Inflammatory macrophage (primary cell): ENCODE measurements around the gene ZNF146.
"Not testable (repeated sequence)": the region's sequence is repeated elsewhere in the genome, so short reads cannot be mapped to it uniquely, and the experiment has no call there.

Experiments used
- DNase-seq, 2 donors: peaks; one replicate each; pipeline ENCODE4 v3.0.0-alpha.2; 2020 to 2022

Gene ZNF146

DNA sequence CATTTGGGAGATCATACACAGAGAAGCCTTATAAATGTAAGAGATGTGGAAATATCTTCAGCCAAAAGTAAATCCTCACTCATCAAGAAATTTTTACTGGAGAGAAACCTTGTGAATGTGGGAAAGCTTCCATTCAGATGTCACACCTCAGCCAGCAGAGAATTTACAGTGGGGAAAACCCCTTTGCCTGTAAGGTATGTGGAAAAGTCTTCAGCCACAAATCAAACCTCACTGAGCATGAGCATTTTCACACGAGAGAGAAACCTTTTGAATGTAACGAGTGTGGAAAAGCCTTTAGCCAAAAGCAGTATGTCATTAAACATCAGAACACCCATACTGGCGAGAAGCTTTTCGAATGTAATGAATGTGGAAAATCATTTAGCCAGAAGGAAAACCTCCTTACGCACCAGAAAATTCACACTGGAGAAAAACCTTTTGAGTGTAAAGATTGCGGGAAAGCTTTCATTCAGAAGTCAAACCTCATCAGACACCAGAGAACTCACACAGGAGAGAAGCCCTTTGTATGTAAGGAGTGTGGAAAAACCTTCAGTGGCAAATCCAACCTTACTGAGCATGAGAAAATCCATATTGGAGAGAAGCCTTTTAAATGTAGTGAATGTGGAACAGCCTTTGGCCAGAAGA, 21.5 kb downstream of the ZNF146 start:
- no peak for DNase-seq

DNA sequence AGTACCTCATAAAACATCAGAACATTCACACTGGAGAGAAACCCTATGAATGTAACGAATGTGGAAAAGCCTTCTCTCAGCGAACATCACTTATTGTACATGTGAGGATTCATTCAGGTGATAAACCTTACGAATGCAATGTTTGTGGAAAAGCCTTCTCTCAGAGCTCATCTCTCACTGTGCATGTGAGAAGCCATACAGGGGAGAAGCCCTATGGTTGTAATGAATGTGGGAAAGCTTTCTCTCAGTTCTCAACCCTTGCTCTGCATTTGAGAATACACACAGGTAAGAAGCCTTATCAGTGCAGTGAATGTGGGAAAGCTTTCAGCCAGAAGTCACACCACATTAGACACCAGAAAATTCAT, 22.0 kb downstream of the ZNF146 start:
- no peak for DNase-seq

DNA sequence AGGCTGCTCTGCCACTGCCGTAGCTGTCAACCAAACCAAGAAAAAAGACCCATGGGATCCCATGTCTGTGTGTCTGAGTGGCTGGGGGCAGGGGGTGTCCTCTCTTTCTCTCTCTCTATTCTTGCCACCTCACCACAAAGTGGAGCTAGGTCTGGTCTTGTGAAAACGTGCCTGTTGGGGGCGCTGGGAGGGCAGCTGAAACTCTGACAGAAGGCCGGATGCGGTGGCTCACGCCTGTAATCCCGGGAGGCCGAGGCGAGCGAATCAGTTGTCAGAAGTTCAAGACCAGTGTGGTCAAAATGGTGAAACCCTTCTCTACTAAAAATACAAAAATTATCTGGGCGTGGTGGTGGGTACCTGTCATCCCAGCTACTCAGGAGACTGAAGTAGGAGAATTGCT, 29.2 kb downstream of the ZNF146 start:
- DNase-seq: no peak

DNA sequence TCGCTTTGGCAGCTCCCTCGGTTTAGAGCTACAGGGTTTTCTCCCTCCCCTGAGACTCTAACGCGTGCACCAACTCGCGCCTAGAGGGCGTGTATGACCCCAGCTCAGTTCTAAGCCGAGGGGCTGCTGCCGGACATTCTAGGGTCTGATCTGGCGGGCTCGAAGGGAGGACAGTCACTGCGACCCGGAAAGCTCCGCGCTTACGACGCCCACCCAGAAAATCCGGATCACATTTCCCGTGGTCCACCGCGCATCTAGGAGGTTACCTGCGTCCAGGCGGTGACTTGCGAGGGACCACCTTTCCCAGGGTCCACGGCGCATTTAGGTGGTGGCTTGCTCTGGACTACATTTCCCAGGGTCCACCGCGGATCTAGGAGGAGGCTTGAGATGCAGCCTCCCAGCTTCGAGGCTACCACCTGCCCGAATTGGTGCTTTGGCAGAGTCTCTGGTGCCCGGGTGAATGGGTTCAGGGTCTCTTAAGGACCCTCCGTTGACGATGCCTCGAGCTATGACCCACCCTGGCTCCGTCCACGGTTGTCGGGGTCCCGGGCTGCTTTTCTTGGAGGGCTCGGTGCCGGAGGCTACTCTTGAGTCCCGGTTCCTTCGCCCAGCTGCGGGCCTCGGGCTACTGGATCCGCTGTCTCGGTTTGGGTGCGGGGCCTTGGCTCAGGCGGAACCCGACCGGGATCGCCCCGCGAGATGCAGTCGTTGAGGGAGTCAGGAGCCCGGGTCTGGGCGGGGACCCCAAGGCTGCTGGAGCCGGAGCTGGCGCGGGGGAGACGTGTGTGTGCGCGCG, 30.5 kb downstream of the ZNF146 start:
- no peak for DNase-seq

DNA sequence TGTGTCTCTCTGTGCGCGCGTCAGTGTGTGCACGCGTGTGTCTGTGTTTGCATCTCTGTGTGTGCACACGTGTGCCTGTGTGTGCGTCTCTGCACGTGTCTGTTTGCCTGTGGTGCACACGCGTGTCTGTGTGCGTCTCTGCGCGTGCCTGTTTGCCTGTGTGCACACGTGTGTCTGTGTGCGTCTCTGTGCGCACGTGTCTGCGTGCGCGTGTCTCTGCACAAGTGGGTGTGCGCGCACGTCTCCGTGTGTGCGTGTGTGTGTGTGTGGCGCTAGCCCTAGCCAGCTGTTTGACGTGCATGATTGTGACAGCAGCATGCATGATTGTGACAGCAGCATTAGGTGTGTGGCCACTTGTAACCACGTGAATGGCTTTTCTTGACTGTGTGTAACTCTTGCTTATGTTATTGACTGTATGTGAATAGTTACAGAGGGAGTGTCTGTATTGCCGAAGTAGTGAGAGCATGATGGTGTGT, 31.1 kb downstream of the ZNF146 start:
- DNase-seq: no peak

DNA sequence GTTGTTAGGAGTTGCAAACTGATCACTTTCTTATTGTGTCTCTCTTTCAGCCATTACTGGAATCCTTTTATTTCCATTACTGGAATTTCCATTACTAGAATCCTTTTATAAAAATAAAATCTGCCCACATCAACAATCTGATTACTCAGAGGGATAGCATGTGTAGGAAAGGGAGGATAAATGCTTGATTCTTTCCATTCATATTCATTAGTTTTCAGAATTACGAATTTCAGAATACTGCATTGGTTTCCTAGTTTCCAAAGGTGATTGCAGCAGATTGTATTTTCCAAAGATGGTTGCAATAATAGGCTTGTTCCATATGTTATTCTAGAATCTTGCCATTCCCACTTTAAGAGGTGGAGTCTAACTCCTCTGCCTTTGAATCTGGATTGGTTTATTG, 37.1 kb downstream of the ZNF146 start:
- no peak for DNase-seq

DNA sequence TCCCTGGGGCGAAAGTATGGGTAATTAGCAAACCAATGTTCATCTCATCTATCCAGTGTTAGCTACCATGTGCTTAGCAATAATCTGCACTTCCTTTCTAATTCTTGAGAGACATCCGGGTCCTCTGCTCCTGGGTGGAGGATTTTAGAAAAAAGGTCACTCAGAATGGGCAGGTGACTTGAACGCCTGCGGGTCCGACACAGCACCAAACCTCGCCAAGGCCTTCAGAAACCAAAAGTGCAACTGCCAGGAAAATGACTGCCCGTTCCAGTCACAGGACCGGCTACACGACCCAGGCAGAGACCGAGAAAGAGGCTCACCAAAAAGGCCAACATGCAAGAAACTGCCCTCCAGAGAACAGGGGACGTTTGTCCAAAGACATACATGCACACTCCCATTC, 39.9 kb downstream of the ZNF146 start:
- no peak for DNase-seq

DNA sequence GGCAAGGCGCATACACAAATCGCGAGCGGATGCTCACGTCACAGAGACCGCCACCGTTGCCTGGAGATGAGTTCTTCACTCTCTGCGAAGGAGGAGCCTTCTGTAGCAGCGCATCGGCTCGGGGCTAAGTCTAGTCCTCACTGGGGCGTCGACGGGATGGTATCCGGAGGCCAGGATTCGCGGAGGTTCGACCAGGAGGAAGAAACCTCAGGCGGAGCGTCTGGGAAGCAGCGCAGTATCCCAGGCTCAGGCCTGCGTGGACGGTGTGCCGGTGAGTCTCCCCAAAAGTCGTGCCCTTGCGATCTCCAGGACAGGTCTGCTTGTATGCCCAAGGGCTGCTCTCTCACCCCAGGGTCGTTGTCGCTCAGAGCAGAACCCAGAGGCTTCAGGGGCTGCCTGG, 40.4 kb downstream of the ZNF146 start:
- DNase-seq: no peak

DNA sequence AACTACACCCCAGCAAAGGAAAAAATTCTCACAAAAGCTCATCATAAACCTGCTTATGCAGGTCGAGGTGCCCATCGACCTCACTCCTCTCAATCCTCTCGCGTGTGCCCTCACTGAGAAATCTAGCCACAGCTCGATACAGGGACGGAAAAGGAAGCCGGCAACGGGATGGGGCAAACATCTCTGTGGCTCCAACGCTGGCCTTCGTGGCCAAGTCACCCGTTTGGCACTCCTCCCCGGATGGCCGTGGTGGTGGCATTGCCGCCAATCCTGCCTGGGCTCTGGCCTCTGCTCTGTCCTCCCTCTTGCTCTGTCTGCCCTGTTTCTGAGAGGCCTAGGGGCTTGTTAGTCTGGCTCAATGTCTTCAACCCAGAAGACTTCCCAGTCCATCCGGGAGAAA, 41.2 kb downstream of the ZNF146 start:
- DNase-seq: no peak

DNA sequence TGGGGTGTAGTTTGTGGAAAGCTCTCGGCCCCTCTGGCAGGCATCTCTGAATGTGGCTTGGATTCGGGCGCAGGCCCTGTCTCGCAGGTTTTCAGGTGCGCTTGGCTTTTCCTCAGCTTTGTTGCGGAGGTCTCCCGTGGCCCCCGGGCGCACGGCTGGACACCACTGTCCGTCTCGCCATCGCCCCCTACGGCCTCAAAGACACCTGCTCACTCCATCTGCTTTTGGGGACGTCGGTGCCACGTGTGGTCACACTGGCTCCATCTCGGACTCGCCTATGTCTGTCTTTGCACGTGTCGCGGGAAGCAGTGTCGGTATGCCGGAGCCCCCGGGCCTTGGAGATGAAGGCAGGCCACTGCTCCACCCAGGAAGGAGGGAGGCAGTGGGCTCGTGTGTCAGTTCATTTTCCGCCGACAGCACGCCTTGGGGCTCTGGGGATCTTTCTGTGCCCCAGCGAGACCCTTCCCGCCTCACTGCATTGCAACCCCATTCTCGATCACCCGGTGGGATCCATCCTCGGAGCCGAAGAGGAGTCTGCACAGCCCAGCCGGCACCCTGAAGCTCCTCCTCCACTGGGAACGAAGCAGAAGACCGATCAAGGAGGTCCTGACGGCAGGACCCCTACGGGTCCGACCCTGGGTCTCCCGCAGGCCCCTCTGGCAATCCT, 42.1 kb downstream of the ZNF146 start:
- no peak for DNase-seq

DNA sequence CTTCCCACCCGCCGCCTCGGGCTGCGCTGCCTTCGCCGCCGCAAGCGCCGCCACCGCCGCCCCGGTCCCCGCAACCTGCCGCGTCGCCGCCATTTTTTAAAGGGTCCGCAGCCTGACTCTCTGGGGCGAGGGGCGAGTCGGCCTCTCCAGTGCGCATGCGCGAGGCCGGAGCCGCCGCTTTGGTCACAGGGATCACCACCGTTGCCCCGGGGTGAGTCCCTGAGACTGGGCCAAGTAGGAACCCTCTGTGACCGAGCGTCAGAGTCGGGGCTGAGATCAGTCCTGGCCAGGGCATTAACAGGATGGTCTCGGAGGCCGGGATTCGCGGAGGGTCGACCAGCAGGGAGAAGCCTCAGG, 42.6 kb downstream of the ZNF146 start:
- DNase-seq: no peak

DNA sequence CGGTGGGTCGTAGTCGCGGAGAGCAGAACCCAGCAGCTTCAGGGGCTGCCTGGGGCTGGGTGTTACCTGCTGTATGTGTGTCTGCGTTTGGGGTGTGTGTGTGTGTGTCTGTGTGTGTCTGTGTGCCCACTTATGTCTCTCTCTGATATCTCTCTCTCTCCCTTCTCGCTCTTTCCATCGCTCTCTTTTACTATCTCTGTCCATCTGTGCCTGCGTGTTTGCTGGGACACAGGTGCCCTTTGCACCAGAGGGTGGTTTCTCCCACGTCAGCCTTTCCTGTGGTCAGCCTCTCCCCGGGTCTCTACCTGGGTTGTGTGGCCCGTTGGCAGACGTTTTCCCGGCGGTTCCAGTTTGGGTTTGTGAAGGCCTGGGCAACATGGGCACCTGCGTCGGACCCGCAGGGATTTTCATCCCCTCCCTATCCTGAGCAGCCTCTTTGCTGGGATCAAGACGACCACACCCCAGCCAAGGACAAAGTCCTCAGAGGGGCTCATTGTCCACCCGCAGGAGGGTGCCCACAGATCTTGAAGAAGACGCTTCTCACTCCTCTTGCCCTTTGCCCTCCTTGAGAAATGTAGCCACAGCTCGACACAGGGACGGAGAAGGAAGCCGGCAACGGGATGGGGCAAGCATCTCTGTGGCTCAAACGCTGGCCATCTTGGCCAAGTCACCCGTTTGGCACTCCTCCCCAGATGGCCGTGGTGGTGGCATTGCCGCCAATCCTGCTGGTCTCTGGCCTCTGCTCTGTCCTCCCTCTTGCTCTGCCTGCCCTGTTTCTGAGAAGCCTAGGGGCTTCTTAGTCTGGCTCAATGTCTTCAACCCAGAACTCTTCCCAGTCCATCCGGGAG, 43.3 kb downstream of the ZNF146 start:
- DNase-seq: no peak

DNA sequence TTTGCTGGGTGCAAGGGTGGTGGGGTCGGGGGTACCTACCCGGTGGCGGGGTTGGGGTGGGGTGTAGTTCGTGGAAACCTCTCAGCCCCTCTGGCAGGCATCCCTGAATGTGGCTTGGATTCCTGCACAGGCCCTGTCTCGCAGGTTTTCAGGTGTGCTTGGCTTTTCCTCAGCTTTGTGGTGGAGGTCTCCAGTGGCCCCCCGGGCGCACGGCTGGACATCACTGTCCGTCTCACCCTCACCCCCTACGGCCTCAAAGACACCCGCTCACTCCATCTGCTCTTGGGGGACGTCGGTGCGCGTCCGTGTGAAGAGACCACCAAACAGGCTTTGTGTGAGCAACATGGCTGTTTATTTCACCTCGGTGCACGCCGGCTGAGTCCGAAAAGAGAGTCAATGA, 44.3 kb downstream of the ZNF146 start:
- no peak for DNase-seq

DNA sequence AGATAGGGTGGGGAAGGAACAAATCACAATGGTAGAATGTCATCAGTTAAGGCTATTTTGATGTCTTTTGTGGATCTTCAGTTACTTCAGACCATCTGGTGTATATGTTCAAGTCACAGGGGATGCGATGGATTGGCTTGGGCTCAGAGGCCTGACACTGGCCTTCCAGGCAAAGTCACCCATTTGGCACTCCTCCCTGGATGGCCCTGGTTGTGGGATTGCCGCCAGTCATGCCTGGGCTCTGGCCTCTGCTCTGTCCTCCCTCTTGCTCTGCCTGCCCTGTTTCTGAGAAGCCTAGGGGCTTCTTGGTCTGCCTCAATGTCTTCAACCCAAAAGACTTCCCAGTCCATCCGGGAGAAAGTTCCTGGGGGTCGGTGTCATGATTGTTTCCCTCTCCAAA, 50.2 kb downstream of the ZNF146 start:
- DNase-seq: no peak

DNA sequence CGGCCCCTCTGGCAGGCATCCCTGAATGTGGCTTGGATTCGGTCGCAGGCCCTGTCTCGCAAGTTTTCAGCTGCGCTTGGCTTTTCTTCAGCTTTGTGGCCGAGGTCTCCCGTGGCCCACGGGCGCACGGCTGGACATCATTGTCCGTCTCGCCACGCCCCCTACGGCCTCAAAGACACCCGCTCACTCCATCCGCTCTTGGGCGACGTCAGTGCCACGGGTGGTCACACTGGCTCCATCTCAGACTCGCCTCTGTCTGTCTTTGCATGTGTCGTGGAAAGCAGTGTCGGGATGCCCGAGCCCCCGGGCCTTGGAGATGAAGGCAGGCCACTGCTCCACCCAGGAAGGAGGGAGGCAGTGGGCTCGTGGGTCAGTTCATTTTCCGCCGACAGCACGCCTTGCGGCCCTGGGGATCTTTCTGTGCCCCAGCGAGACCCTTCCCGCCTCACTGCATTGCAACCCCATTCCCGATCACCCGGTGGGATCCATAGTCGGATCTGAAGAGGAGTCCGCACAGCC, 51.0 kb downstream of the ZNF146 start:
- no peak for DNase-seq

DNA sequence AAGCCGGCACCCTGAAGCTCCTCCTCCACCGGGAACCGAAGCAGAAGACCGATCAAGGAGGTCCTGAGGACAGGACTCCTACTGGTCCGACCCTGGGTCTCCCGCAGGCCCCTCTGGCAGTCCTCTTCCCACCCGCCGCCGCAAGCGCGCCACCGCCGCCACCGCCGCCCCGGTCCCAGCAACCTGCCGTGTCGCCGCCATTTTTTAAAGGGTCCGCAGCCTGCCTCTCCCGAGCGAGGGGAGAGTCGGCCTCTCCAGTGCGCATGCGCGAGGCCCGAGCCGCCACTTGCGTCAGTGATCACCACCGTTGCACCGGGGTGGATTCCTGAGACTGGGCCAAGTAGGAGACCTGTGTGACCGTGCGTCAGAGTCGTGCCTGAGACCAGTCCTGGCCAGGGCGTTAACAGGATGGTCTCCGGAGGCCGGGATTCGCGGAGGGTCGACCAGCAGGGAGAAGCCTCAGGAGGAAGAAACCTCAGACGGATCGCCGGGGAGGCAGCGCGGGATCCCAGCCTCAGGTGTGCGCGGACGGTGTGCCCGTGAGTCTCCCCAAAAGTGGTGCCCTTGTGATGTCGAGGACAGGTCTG, 51.6 kb downstream of the ZNF146 start:
- DNase-seq: no peak

DNA sequence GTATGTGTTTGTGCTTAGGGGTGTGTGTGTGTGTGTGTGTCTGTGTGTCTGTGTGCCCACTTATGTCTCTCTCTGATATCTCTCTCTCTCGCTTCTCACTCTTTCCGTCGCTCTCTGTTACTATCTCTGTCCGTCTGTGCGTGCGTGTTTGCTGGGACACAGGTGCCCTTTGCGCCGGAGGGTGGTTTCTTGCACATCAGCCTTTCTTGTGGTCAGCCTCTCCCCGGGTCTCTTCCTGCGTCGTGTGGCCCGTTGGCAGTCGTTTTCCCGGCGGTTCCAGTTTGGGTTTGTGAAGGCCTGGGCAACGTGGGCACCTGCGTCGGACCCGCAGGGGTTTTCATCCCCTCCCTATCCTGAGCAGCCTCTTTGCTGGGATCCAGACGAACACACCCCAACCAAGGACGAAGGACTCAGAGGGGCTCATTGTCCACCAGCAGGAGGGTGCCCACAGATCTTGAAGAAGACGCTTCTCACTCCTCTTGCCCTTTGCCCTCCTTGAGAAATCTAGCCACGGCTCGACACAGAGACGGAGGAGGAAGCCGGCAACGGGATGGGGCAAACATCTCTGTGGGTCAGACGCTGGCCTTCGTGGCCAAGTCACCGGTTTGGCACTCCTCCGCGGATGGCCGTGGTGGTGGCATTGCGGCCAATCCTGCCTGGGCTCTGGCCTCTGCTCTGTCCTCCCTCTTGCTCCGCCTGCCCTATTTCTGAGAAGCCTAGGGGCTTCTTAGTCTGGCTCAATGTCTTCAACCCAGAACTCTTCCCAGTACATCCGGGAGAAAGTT, 52.3 kb downstream of the ZNF146 start:
- no peak for DNase-seq

DNA sequence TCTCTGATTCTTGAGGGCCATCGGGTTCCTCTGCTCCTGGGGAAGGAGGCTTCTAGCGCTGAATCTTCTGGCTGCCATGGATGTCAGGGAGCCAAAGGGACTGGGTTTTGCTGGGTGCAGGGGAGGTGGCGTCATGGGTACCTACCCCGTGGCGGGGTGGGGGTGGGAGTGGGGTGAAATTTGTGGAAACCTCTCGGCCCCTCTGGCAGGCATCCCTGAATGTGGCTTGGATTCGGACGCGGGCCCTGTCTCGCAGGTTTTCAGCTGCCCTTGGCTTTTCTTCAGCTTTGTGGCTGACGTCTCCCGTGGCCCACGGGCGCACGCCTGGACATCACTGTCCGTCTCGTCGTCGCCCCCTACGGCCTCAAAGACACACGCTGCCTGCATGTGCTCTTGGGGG, 53.2 kb downstream of the ZNF146 start:
- not testable (repeated sequence) for DNase-seq

DNA sequence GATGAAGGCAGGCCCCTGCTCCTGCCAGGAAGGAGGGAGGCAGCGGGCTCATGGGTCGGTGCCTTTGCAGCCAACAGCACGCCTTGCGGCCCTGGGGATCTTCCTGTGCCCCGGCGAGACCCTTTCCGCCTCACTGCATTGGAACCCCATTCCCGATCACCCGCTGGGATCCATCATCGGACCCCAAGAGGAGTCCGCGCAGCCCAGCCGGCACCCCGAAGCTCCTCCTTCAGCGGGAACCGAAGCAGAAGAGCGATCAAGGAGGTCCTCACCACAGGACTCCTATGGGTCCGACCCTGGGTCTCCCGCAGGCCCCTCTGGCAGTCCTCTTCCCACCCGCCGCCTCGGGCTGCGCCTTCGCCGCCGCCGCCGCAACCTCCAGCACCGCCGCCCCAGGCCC, 53.7 kb downstream of the ZNF146 start:
- DNase-seq: not testable (repeated sequence)

DNA sequence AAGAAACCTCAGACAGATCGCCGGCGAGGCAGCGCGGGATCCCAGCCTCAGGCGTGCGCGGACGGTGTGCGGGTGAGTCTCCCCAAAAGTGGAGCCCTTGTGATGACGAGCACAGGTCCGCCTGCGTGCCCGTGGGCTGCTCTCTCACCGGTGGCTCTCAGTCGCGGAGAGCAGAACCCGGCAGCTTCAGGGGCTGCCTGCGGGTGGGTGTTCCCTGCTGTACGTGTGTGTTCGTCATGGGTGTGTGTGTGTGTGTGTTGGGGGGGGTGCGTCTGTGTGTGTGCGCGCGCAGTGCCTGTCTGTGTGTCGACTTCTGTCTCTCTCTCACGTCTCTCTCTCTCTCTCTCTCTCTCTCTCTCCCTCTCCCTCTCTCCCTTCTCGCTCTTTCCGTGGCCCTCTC, 54.4 kb downstream of the ZNF146 start:
- not testable (repeated sequence) for DNase-seq
